Panc1 (cell line): Measurements from ENCODE around the gene NCOR2. TPM values are rescaled to one million over a fixed set of nuclear protein-coding genes. Genes with fewer than 3 reads are reported as not detected.
A peak's percentile ranks its signal among the peaks of the same experiment; 100 is the strongest.

ENCODE experiments used
- ATAC-seq: fragments of 200-7000 bp; cut with Tn5 transposase; 2 replicates; pipeline ENCODE4 v1.9.1; 2020; ENCODE audit warnings: mild to moderate bottlenecking, moderate library complexity
- BruUV-seq: library from RNA; stranded (reverse); fragments of 400-500 nt; replicated peaks from 2 replicates; lab custom pipeline; 2021; lab: Mats Ljungman, UMichigan
- CTCF ChIA-PET: fragments of 300-600 bp; sonication (Branson Sonifier 250); formaldehyde crosslinking; loops from one replicate; lab custom pipeline; 2022; ENCODE audit warnings: antibody characterized with exemption; lab: Charles Lee
- POLR2A ChIA-PET: fragments of 300-600 bp; sonication (Branson Sonifier 250); formaldehyde crosslinking; loops from one replicate; lab custom pipeline; 2022; ENCODE audit warnings: antibody characterized with exemption; lab: Charles Lee
- DNase-seq: peaks from one replicate; pipeline ENCODE4 v3.0.0-alpha.2; 2010; ENCODE audit warnings: low read depth, low spot score
- H3K27ac ChIP-seq: 2 replicates; pipeline ENCODE4 v1.5.1; 2011; ENCODE audit warnings: mild to moderate bottlenecking, low read length, inconsistent platforms
- H3K27me3 ChIP-seq: fragments of 200-500 bp; sonication (Bioruptor generic); 2 replicates; pipeline ENCODE4 v1.6.0; 2014; ENCODE audit warnings: low read length, inconsistent platforms; ENCODE audit not compliant: control insufficient read depth, insufficient read depth
- H3K36me3 ChIP-seq: fragments of 200-500 bp; sonication (Bioruptor generic); 2 replicates; pipeline ENCODE4 v1.5.1; 2014; ENCODE audit warnings: inconsistent platforms, mild to moderate bottlenecking, low read length, moderate library complexity; ENCODE audit not compliant: control insufficient read depth, insufficient read depth
- H3K4me1 ChIP-seq: 2 replicates; pipeline ENCODE4 v1.5.1; 2011; ENCODE audit warnings: inconsistent platforms, mild to moderate bottlenecking, low read length, moderate library complexity; ENCODE audit not compliant: control insufficient read depth, insufficient read depth
- H3K4me3 ChIP-seq, 2 experiments: 2 replicates each; pipeline ENCODE4 v1.5.1; 2011 to 2012; ENCODE audit warnings: low read depth in 2 of 2, low read length in 2 of 2, mild to moderate bottlenecking in 2 of 2, inconsistent platforms in 1 of 2, moderate library complexity in 1 of 2
- H3K9me3 ChIP-seq: fragments of 200-500 bp; sonication (Bioruptor generic); 2 replicates; pipeline ENCODE4 v1.5.1; 2014; ENCODE audit warnings: low read depth, mild to moderate bottlenecking, inconsistent platforms, low read length, moderate library complexity; ENCODE audit not compliant: control insufficient read depth, insufficient read depth
- CTCF ChIP-seq: fragments of 450-650 bp; IDR thresholded peaks from 2 replicates; pipeline ENCODE4 v1.5.1; 2017; ENCODE audit warnings: mild to moderate bottlenecking
- POLR2AphosphoS5 ChIP-seq: IDR thresholded peaks from 2 replicates; pipeline ENCODE4 v1.6.1; 2012; ENCODE audit warnings: mild to moderate bottlenecking, low read depth, low read length, moderate library complexity
- REST ChIP-seq, 2 experiments: IDR thresholded peaks; 2 replicates each; pipeline ENCODE4 v1.6.1; 2011 to 2012; ENCODE audit warnings: low read depth in 2 of 2, control low read depth in 1 of 2, low read length in 1 of 2, mild to moderate bottlenecking in 1 of 2, moderate library complexity in 1 of 2; ENCODE audit not compliant: insufficient read depth in 1 of 2
- SIN3A ChIP-seq: IDR thresholded peaks from 2 replicates; pipeline ENCODE4 v1.6.1; 2012; ENCODE audit warnings: low read depth, mild to moderate bottlenecking, low read length, moderate library complexity, borderline replicate concordance; ENCODE audit not compliant: insufficient read depth
- TCF7L2 ChIP-seq: IDR thresholded peaks from 2 replicates; pipeline ENCODE4 v1.6.1; 2011; ENCODE audit warnings: mild to moderate bottlenecking, low read depth, low read length, inconsistent platforms
- in situ Hi-C: cut with HindIII; loops from 2 replicates; pipeline ENCODE4 v1.10.0; 2016; ENCODE audit warnings: low sequenced_read_pairs, low pct_unique_long_range_greater_than_20kb
- intact Hi-C: fragments of 100-400 bp; cut with micrococcal nuclease; formaldehyde crosslinking; loops from one replicate; pipeline ENCODE4 v1.10.0; 2022; ENCODE audit not compliant: unreplicated experiment
- total RNA-seq: library from RNA; stranded (reverse); gene quantifications from one replicate; pipeline ENCODE4 v1.2.1, GENCODE V29; 2021; ENCODE audit not compliant: unreplicated experiment

NCOR2 gene
- total RNA-seq, 1 experiment from 2014 or later: 461 TPM

GRCh38 chr12:124582108-124582424 lies 14.7 kb upstream of the NCOR2 start:
- POLR2A ChIA-PET: no interaction called here
- ATAC-seq (peak; percentile 63), DNase-seq (no peak)
- CTCF ChIA-PET: no interaction called here
- Histone ChIP-seq H3K9me3 (no peaks in the 10 kb centered on the region; the same call in 1 of the 2 replicates), H3K27me3 (no peaks in the 10 kb centered on the region), H3K4me3 (no peak overlapping the region), H3K4me1 (no peaks in the 10 kb centered on the region), H3K27ac (no peak overlapping the region; the same call in 1 of the 2 replicates), H3K36me3 (no peaks in the 10 kb centered on the region)
- no TSS peak for BruUV-seq
- in situ Hi-C loops (no loop called here), intact Hi-C loops (no loop called here)
- no peak for TF ChIP-seq REST (IDR thresholded peaks at IDR 0.05; ENCODE audit: insufficient read depth in 1 of 2, low read depth in 2 of 2, low read length in 1 of 2)
- TF ChIP-seq POLR2AphosphoS5: no peak
- TF ChIP-seq CTCF: no peak
- TF ChIP-seq TCF7L2: no peak
- no peak for TF ChIP-seq SIN3A

DNA sequence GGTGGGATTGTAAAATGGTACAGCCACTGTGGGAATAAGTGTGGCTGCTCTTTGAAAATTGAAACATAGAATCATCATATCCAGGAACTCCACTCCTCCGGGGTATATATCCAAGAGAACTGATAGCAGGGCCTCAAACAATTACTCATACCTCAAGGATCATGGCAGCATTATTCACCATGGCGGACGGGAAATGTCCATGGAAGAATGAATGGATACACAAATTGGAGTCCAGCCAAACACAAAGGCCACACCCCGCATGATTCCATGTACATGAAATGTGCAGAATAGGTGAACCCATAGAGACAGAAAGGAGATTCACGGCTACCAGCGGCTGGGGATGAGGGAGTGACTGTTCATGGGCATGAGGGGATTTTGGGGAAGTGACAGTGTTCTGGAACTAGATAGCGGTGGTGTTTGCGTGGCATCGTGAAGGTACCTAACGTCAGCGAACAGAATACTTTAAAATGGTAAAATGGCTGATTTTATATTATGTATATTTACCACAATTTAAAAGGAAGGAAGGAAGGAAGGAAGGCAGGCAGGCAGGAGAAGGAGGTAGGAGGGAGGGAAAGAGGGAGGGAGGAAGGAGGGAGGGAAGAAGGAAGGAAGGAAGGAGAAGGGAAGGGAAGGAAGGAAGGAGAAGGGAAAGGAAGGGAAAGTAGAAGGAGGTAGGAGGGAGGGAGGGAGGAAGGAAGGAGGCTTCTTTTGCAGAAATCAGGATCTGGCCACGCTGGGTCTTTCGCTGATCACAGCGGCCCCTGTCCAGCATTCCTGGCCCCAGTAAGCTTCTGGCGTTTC lies 14.1 kb upstream of the NCOR2 start:
- BruUV-seq: no TSS peak
- Histone ChIP-seq H3K27ac (no peak overlapping the region; the same call in 1 of the 2 replicates), H3K9me3 (no peaks in the 10 kb centered on the region; the same call in 1 of the 2 replicates), H3K27me3 (no peaks in the 10 kb centered on the region), H3K4me1 (no peaks in the 10 kb centered on the region), H3K36me3 (no peaks in the 10 kb centered on the region), H3K4me3 (no peak overlapping the region)
- ATAC-seq (no peak), DNase-seq (no peak)
- in situ Hi-C loops (no loop called here), intact Hi-C loops (no loop called here)
- ChIA-PET CTCF (no interaction called here), POLR2A (no interaction called here)
- no peak for TF ChIP-seq CTCF
- 0 out of 4 replicates have a peak, but pooled peaks of 1 of the 2 experiments have one; percentile 8 for TF ChIP-seq REST (IDR thresholded peaks at IDR 0.05; ENCODE audit: insufficient read depth in 1 of 2, low read depth in 2 of 2, low read length in 1 of 2)
- TF ChIP-seq SIN3A: no peak
- TF ChIP-seq POLR2AphosphoS5: no peak
